Activated CD4-positive, alpha-beta T cell treated with anti-CD3 and anti-CD28 coated beads, Interleukin-2, amount 50 U/mL, for 1 hour (primary cell): ENCODE measurements around the gene CREB3L1.

ENCODE experiments used
- DNase-seq: peaks from one replicate; pipeline ENCODE4 v3.0.0-alpha.2; 2020

The CREB3L1 gene, protein sequence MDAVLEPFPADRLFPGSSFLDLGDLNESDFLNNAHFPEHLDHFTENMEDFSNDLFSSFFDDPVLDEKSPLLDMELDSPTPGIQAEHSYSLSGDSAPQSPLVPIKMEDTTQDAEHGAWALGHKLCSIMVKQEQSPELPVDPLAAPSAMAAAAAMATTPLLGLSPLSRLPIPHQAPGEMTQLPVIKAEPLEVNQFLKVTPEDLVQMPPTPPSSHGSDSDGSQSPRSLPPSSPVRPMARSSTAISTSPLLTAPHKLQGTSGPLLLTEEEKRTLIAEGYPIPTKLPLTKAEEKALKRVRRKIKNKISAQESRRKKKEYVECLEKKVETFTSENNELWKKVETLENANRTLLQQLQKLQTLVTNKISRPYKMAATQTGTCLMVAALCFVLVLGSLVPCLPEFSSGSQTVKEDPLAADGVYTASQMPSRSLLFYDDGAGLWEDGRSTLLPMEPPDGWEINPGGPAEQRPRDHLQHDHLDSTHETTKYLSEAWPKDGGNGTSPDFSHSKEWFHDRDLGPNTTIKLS

DNA sequence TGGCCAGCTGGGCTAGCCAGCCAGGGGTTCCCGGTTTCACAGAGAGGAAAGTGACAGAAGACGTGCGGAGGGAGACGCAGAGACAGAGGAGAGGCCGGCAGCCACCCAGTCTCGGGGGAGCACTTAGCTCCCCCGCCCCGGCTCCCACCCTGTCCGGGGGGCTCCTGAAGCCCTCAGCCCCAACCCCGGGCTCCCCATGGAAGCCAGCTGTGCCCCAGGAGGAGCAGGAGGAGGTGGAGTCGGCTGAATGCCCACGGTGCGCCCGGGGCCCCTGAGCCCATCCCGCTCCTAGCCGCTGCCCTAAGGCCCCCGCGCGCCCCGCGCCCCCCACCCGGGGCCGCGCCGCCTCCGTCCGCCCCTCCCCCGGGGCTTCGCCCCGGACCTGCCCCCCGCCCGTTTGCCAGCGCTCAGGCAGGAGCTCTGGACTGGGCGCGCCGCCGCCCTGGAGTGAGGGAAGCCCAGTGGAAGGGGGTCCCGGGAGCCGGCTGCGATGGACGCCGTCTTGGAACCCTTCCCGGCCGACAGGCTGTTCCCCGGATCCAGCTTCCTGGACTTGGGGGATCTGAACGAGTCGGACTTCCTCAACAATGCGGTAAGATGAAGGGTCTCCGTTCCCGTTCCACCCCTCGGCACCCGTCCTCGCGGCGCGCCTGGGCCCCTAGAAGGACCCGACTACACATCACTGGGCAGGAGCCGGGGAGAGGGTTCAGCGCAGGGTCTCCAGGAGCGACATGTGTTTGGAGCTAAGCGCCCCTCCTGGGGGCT is at the start of gene CREB3L1:
Gene CREB3L1, plus strand, starts transcription at position 41 of the 765 bp plus-strand sequence. Its CDS starts 450 bp downstream, at position 491.
- DNase-seq: no peak

DNA sequence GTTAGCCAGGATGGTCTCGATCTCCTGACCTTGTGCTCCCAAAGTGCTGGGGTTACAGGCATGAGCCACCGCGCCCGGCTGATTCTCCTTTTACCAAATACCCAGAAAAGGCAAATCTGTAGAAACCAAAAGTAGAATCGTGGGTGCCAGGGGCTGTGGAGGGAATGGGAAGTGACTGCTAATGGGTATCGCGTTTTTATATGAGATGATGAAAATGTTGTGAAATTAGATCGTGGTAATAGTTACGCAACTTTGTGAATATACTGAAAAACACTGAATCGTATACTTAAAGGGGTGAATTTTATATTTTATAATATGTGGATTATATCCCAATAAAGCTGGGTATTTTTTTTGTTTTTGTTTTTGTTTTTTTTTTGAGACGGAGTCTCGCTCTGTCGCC is 48.2 kb upstream of the CREB3L1 start:
- no peak for DNase-seq

DNA sequence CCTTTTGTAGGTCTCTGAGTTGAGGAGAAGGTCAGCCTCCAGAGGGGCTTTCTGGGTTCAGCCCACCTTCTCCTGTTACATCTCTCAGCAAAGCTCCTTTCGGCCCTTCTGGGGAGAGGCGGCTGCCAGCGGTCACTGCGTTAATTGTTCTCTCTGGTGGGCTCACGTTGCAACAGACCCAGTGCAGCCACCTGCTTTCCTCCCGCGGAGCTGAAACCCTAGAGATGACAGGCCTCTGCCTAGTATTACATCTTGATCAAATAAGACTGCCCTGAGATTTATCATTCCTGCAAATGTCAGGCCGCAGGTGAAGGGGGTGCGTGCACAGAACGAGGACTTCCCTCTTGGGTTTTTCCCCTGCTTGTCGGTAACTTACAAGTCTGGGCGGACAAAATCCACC is 43.2 kb upstream of the CREB3L1 start:
- DNase-seq: no peak

DNA sequence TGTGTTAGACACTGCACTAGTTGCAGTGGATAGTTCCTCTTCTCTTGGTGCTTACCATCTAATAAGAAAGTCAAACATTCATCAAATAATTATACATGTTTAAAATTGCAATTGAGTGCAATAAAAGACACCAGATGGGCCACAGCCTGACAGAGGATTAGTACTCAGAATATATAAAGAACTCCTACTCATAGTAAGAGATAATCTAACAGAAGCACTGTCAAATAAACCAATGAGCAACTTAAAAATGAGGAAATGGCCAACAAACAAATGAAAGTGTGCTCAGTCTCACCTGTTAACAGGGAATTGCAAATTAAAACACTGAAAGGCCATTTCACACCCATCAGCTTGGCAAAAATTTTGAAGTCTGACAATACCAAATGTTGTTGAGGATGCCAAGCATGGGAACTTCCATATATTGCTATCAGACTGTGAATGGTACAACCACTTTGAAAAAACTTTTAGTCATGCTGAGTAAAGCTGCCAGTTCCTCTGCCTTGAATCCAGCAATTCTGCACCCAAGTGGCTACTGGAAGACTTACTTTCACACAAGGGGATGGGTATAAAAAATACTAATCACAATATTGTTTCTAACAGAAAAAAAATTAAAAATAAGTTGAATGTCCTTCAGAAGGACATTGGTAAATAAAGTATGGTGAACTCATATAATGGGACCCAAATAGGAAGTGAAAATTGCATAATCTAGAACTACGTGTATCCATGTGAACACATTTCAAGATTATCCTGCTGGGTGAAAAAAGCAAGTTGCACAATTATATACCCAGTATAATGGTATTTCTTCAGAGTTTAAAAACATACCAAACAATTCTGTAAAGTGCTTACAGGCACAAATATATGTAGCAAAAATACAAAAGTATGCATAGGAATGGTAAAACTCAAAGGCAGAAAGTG is 41.4 kb upstream of the CREB3L1 start:
- no peak for DNase-seq

DNA sequence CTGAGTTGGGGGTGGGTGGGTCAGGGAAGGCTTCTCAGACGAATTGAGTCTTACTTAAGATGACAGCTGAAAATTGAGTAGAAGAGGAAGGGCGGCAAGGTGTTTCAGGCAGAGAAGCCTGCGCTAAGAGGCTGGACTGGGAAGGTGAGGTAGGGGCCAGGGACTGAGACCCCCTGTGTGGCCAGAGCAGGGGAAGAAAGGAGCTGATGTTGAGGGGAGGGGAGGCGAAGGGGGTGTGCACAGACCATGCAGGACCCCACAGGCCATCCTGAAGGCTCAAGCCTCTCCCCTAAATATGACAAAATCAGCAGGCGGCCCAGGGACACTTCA is 40.6 kb upstream of the CREB3L1 start:
- DNase-seq: no peak

DNA sequence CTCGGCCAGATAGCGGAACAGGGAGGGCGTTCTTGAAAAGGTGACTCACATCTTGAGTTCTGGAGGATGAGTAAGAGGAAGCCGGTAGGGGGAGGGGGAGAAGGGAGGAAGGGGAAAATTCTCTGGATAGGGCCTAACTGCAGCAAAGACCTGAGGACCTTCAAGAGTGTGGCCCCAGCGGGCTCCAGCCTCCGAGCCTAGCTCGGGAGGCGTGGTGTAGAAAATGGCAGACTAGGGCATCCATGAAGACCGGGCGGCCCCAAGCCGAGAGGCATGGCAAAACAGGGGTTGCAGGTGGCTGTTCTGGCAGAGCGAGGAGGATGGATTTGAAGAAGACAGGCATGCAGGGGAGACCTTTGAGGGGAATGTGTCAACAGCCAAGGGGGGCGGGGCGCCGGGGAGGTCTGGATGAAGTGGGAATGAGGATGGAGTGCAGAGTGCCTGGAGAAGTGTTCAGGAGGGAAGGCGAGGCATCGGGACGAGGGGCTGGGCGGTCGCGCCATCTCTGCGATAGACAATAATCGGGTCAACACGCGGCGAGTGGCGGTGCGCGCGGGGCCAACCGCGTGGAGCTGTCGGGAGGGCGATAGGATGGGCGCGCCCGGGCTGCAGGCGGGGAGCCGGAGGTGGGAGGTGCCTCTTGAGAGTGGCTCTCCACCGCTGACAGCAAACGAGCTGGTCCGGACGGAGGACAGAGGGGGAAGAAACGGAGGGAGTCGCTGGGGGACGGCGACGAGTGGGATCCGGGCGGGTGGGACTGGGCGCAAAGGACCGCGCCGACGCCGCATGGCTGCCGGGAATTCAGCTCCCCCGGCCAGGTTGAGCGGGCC is 40.0 kb upstream of the CREB3L1 start:
- DNase-seq: peak; percentile 28

DNA sequence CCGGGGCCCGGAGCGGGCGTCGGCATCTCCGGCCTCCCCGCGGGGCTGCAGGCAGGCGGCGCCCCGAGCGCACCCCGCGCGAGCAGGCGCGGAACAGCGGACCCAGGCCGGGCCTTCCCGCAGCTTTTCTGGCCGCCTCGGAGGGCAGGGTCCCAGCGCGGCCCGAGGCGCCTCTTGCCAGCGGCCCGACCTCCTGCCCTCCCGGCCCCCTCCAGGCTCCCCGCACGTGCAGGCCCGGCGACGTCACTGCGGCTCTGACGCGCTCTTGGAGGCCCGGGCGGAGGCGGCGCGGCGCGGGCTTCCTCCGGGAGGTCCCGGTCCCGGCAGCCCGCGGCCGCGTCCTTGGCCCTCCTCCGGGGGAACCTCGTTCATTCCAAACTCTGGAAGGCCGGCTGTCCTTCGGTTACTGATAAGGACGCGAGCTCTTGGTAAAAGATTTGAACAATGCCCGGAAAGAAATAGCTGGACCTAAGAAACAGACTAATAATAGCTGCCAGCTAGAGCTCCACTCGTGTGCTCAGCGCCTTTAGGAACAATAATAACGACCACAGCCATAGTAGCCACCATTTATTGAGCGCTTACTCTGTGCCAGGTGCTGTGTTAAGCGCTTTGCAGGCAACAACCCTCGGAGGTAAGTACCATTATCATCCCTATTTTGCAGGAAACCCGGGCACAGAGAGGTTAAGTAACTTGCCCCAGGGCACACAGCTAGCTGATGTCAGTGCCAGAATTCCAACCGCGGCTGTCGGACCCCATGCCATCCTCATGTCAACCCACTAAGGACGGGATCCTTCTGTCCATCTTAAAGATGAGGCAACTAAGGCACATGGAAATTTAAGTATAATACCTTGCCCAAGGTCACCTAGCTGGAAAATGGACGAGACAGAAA is 39.1 kb upstream of the CREB3L1 start:
- DNase-seq: peak; percentile 51

DNA sequence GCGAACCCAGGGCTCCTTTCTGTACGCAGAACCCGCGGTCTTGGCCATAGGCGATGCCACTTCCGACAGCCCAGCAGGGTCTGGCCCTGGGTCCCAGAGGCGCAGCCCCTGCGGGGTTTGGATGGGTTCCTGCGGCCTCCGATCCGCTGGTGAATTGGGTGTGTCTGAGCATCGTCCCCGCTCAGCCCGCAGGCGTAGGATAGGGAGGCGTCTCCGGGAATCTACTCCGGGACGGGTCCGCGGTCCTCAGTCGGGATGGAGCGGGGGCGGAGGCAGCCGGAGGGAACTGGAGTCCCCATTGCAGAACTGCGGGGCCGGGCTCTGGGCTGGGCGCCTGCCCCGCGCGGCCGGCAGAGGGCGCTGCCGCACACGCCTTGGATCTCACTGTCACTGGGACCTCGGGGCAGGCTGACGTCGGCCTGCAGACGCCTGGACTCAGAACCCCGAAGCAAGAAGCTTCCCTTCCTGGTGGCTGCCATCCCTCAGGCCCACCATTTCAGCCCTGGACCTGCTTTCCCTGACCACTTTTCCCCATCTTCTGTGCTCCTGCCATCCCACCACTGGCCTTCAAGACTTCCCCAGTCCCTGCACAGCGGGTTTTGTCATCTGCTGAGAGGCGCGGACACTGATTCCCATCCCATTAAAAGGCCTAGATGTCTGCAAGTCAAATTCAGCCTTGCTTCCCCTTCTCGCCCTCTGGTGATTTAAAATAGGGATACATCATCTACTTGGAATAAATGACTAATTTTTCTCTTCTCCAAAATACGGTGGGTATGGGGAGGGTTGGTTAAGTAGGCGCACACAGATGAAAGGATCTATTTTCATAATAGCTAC is 38.3 kb upstream of the CREB3L1 start:
- DNase-seq: peak; percentile 79

DNA sequence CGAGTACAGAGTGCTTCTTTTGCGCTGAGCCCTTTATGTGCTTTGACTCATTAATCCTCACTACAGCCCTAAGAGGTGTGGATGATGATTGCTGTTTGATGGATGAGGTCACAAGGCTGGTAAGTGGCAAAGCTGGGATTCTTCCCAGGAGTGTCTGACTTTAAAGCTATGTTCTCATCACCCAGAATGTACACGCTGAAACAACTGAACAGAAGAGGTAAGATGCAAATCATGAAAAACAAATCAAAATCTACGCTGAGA is 37.7 kb upstream of the CREB3L1 start:
- no peak for DNase-seq

DNA sequence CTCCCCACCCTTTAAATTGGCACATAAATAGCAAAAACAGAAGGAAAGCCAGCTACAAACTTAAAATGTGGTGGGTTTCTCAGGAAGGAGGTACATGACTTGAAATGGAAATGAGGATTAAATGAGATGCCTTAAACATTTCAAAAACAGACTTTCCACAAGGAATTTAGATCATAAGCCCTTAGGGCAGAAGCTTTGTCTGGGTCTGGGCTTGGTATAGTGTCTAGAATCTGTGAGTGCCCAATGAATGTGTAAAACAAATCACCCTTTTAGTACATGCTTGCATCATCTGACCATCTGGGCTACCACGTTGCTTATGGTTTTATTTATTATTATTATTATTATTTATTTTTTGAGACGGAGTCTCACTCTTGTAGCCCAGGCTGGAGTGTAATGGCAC is 37.1 kb upstream of the CREB3L1 start:
- DNase-seq: no peak

DNA sequence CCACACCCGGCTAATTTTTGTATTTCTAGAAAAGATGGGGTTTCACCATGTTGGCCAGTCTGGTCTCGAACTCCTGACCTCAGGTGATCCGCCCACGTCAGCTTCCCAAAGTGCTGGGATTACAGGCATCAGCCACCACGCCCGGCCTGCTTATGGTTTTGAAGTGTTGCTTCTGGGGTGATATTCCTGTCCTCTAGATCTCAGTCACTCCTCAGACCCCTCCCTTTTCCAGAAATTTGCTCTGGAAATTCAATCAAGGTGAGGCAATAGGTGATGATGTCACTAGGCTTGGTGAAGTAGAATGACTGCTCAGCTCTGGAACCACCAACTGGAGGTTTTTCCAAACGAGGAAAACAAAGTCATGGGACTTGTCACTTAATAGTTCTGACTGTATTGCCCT is 36.6 kb upstream of the CREB3L1 start:
- DNase-seq: no peak

DNA sequence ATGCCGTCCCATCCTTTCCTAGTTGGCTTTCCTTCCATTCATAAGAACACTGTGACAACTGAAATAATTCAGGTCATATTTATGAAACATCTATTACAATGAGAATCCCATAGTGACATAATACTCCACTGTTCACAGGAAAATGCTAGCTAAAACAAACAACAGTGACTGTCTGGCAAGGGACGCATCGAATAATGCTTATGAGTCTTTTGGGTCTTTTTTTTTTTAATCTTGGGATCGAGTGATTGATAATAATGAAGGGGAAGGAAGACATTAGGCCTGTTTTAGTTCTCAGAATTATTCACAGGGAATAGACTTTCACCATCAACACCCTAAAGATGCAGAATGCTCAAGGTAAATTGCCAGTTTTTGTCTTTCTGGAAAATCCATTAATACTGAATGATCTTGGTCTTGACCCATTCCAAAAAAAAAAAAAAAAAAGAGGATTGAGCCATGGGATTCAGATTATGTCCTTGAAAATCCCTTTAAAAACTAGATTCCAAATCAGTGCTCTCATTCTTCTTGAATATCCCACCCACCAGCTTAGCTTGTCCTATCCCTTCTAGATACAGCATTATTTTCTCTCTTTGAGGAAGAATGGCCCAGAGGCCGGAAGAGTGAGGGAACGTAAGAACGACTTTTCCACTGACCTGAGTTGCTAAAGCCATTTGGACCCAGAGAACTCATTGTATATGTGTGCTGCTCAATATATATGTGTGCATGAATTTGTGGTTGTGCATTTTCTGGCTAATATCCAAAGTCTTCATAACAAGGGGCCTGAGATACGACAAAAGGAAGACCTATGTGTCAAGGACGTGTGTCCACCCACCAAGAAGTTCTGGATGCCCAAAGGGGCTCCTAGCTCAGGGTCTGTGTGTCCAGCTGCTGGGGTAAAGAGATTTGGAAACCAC is 35.2 kb upstream of the CREB3L1 start:
- no peak for DNase-seq

DNA sequence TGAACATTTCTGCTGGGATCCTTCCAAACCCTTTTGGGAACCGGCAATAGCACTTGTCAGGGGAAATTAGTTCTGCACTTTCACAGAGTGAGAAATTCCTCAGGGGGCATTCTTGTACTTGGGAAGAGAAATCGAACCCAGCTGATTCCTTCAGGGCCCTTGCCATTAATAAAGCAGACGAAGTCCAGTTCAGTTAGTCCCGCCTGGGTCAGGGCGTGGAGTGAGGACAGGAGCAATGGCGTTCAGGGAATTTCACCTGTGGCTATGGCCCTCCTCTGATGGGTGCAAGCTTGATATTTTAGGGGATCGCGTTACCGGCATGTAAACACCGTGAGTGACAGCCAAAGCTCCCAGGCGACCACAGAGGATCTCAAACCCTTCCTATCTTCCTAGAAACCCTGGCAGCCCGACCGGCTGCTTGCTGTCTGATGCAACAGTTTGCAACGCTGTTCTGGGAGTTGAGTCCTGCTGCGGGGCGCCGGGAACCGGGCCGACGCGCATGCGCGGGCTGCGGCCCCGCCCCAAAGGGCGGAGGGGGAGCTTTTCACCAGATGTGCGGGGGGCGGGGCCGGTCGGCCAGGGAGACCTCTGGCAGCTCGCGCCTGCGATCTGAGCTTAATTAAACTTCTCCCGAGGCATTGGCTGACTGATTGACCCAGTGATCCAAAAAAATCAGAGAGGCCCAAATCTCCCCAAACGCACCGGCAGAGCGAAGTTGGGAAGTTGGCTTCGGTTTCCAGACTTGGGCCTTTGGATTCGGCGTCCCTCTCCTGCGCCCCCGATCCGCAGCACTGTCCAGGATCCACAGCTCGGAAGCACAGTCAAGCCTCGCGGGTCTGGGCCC is 34.3 kb upstream of the CREB3L1 start:
- peak; percentile 85 for DNase-seq

DNA sequence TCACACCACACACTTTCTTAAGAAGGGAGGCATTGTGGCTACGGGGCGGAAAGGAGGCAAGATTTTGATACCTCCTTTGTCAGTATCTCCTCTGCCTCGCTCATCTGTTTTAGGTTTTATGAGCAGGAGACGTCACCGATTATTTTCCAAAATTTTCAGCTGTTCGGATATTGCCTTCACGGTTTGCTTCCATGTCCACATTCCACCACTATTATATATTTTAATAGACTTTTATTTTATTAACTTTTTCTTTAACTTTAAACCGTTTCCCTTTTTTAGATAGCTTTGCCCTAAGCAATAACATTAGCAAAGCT is 33.7 kb upstream of the CREB3L1 start:
- no peak for DNase-seq

DNA sequence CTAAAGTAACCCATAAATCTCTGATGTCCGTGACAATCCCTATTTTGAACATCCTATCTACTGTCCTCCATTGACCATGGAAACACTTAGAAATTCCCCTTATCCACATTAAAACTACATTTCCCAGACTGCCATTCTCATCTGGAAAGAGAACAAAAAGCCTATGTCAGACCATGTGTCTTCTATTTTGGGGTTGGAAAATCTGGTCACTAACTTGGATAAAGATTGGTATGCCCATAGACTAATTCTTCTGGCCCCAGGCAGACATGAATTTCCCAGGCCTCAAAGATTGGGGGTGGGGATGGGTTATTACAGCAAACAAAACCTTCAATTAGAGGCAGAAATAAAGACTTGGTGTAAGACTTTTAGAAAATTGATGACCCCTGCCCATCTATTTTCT is 30.9 kb upstream of the CREB3L1 start:
- DNase-seq: no peak

DNA sequence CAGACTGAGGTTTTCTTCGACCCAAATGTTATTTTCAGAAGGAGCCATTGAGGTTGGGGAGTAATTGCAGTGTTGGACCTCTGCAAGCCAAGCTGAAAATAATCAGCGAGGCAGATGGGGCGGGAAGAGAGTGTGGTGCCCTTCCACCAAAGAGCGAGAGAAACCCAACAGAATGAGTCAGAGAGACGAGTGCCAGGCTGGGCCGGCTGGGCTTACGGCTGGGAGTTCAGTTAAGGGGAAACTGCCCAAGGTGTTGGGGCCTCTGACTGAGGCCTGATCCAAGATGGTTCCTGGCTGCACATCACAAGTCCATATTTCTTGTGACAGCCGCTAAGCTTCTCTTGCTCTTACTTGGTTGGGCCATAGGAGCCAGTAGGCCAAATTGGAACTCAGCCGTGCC is 30.4 kb upstream of the CREB3L1 start:
- DNase-seq: no peak

DNA sequence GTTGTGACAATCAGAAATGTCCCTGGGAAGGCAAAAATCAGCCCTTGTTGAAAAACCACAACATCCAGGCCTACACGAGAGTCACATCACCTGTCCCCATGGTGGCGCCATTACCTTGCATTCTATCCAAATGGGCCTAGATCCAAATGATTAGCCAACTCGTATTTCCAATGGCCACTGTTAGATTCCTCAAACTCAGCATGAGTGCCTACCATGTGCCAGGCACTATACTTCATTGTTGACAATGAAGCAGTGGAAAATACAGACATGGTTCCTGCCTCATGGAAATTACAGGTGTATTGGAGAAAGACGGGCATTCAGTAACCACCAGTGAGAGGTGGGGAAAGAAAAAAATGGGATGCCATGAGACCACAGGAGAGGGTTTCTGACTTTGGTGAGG is 29.8 kb upstream of the CREB3L1 start:
- peak; percentile 40 for DNase-seq

DNA sequence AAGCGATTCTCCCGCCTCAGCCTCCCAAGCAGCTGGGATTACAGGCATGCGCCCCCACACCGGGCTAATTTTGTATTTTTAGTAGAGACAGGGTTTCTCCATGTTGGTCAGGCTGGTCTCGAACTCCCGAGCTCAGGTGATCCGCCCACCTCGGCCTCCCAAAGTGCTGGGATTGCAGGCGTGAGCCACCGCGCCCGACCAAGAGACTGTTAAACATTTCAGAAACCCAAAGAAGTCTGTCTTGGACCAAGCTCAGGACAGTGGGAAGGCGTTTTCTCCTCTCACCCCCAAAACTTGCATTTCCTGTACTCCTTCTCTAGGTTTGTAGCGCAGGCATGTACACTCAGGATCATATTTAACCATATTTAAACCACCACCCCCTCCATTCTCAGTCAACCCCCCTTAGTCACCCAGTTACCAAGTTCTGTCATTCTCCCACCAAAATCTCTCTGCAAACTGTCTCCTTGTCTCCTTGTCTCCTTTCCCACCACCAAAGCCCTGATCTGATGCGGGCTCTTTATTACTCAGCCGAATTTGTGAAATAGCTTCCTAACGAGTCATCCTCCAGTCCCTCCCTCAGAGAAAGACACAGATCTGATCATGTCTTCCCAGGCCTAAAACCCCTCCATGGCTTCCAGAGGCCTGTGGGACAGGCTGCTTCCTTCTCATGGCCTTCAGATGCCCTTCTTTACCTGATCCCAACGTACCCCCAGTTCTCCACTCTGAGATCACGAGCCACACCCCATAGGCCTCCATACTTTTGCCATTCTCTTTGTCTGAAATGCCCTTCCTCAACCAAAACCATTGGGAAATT is 29.0 kb upstream of the CREB3L1 start:
- no peak for DNase-seq
